ENCODE measurements around the gene POLRMT. TPM values are rescaled to one million over a fixed set of nuclear protein-coding genes. Genes with fewer than 3 reads are reported as not detected.
"Not testable (repeated sequence)": the region's sequence is repeated elsewhere in the genome, so short reads cannot be mapped to it uniquely, and the experiment has no call there.

POLRMT gene
- polyA plus RNA-seq, 6 donors from 2014 or later, result 12.1 to 56.8 (median 34.4) TPM

GRCh38 chr19:623974-624373, 9.4 kb downstream of the POLRMT start:
- Mint-ChIP-seq H3K27ac (peak overlapping the region in 1 of 6 donors; percentile 33), H3K4me1 (peaks cover 0 to 8% (median 5%) of the 10 kb centered on the region in 3 donors), H3K27me3 (no peaks in the 10 kb centered on the region), H3K9me3 (no peaks in the 10 kb centered on the region), H3K4me3 (no peak overlapping the region), H3K36me3 (peaks cover 0 to under 1% of the 10 kb centered on the region in 2 donors)
- DNase-seq, result no peak
- ATAC-seq (ENCODE audit: low read depth in 2 of 2), result no peak

- no peaks in the 10 kb centered on the region for H3K9me3 Mint-ChIP-seq
- peaks cover 0 to 7% of the 10 kb centered on the region in 2 donors for H3K36me3 Mint-ChIP-seq
- no peak overlapping the region for H3K27ac Mint-ChIP-seq
- H3K4me1 Mint-ChIP-seq, result peaks cover 0 to 2% (median 2%) of the 10 kb centered on the region in 3 donors
- DNase-seq (no peak), ATAC-seq (ENCODE audit: low read depth in 2 of 2) (no peak)
- no peaks in the 10 kb centered on the region for H3K27me3 Mint-ChIP-seq
- no peak overlapping the region for H3K4me3 Mint-ChIP-seq
These were observed 10.0 kb downstream of the POLRMT start for GRCh38 chr19:623175-623916.

- Mint-ChIP-seq H3K27me3 (no peaks in the 10 kb centered on the region), H3K4me3 (no peak overlapping the region), H3K9me3 (no peaks in the 10 kb centered on the region), H3K27ac (no peak overlapping the region), H3K4me1 (peaks cover 0 to 2% (median 0%) of the 10 kb centered on the region in 3 donors), H3K36me3 (peaks cover 0 to 8% of the 10 kb centered on the region in 2 donors)
- no peak for DNase-seq
- ATAC-seq (ENCODE audit: low read depth in 2 of 2), result no peak
These were observed 10.7 kb downstream of the POLRMT start for GRCh38 chr19:622666-623065.

GRCh38 chr19:621819-622218, 11.5 kb downstream of the POLRMT start:
- ATAC-seq (ENCODE audit: low read depth in 2 of 2) (no peak), DNase-seq (no peak)
- Mint-ChIP-seq H3K4me3 (no peak overlapping the region), H3K27me3 (no peaks in the 10 kb centered on the region), H3K27ac (no peak overlapping the region), H3K9me3 (no peaks in the 10 kb centered on the region), H3K36me3 (peaks cover 0 to 8% of the 10 kb centered on the region in 2 donors), H3K4me1 (peaks cover 0 to under 1% (median 0%) of the 10 kb centered on the region in 3 donors)

- not testable (repeated sequence) for H3K27ac Mint-ChIP-seq; H3K36me3 Mint-ChIP-seq; H3K9me3 Mint-ChIP-seq; H3K4me3 Mint-ChIP-seq; H3K27me3 Mint-ChIP-seq; DNase-seq; ATAC-seq (ENCODE audit: low read depth in 2 of 2); H3K4me1 Mint-ChIP-seq
These were observed 12.1 kb downstream of the POLRMT start for GRCh38 chr19:621191-621590.

- no peak overlapping the region for H3K4me3 Mint-ChIP-seq
- H3K4me1 Mint-ChIP-seq, result peaks cover 0 to 3% (median 0%) of the 10 kb centered on the region in 3 donors
- H3K27ac Mint-ChIP-seq, result no peak overlapping the region
- H3K9me3 Mint-ChIP-seq, result no peaks in the 10 kb centered on the region
- no peak for DNase-seq
- H3K36me3 Mint-ChIP-seq, result peaks cover 3 to 8% of the 10 kb centered on the region in 2 donors
- peaks cover 0 to 4% (median 0%) of the 10 kb centered on the region in 3 donors for H3K27me3 Mint-ChIP-seq
- no peak for ATAC-seq (ENCODE audit: low read depth in 2 of 2)
These were observed 13.0 kb downstream of the POLRMT start for GRCh38 chr19:620166-620862.

- peaks cover 3 to 8% of the 10 kb centered on the region in 2 donors for H3K36me3 Mint-ChIP-seq
- no peak overlapping the region for H3K4me3 Mint-ChIP-seq
- no peak for ATAC-seq (ENCODE audit: low read depth in 2 of 2)
- H3K9me3 Mint-ChIP-seq, result no peaks in the 10 kb centered on the region
- no peak for DNase-seq
- no peak overlapping the region for H3K27ac Mint-ChIP-seq
- peaks cover 3 to 4% (median 3%) of the 10 kb centered on the region in 3 donors for H3K27me3 Mint-ChIP-seq
- peaks cover 0 to 8% (median 0%) of the 10 kb centered on the region in 3 donors for H3K4me1 Mint-ChIP-seq
These were observed 13.9 kb downstream of the POLRMT start for GRCh38 chr19:619286-620002.

- Mint-ChIP-seq H3K27ac (peak overlapping the region in 1 of 6 donors; percentile 9), H3K9me3 (no peaks in the 10 kb centered on the region), H3K4me1 (peaks cover 0 to 9% (median 0%) of the 10 kb centered on the region in 3 donors), H3K27me3 (peaks cover 4 to 8% (median 6%) of the 10 kb centered on the region in 3 donors), H3K36me3 (peaks cover 3 to 8% of the 10 kb centered on the region in 2 donors), H3K4me3 (no peak overlapping the region)
- DNase-seq (no peak), ATAC-seq (ENCODE audit: low read depth in 2 of 2) (no peak)
These were observed 14.6 kb downstream of the POLRMT start for GRCh38 chr19:618674-619285.

GRCh38 chr19:618247-618619, 15.1 kb downstream of the POLRMT start:
- Mint-ChIP-seq H3K27ac (peak overlapping the region in 2 of 6 donors; percentile 24 to 47), H3K9me3 (no peaks in the 10 kb centered on the region), H3K27me3 (peaks cover 4 to 8% (median 6%) of the 10 kb centered on the region in 3 donors), H3K4me3 (no peak overlapping the region), H3K36me3 (peaks cover 3 to 8% of the 10 kb centered on the region in 2 donors), H3K4me1 (peaks cover 0 to 9% (median 0%) of the 10 kb centered on the region in 3 donors)
- no peak for DNase-seq
- no peak for ATAC-seq (ENCODE audit: low read depth in 2 of 2)

GRCh38 chr19:617551-618246, 15.6 kb downstream of the POLRMT start:
- ATAC-seq (ENCODE audit: low read depth in 2 of 2) (no peak), DNase-seq (no peak)
- peaks cover 3 to 8% of the 10 kb centered on the region in 2 donors for H3K36me3 Mint-ChIP-seq
- peaks cover 0 to 9% (median 0%) of the 10 kb centered on the region in 3 donors for H3K4me1 Mint-ChIP-seq
- peaks cover 4 to 8% (median 6%) of the 10 kb centered on the region in 3 donors for H3K27me3 Mint-ChIP-seq
- H3K9me3 Mint-ChIP-seq, result no peaks in the 10 kb centered on the region
- no peak overlapping the region for H3K4me3 Mint-ChIP-seq
- H3K27ac Mint-ChIP-seq, result peak overlapping the region in 2 of 6 donors; percentile 24 to 47

- Mint-ChIP-seq H3K9me3 (no peaks in the 10 kb centered on the region), H3K27ac (no peak overlapping the region), H3K4me1 (peaks cover 0 to 9% (median 0%) of the 10 kb centered on the region in 3 donors), H3K36me3 (peaks cover 3 to 8% of the 10 kb centered on the region in 2 donors), H3K4me3 (no peak overlapping the region), H3K27me3 (peaks cover 4 to 8% (median 6%) of the 10 kb centered on the region in 3 donors)
- no peak for DNase-seq
- no peak for ATAC-seq (ENCODE audit: low read depth in 2 of 2)
These were observed 16.4 kb downstream of the POLRMT start for GRCh38 chr19:616747-617526.

- H3K27me3 Mint-ChIP-seq, result peaks cover 4 to 8% (median 6%) of the 10 kb centered on the region in 3 donors
- ATAC-seq (ENCODE audit: low read depth in 2 of 2) (peak in 1 of 2 donors; percentile 20), DNase-seq (no peak)
- H3K4me3 Mint-ChIP-seq, result no peak overlapping the region
- H3K9me3 Mint-ChIP-seq, result no peaks in the 10 kb centered on the region
- H3K4me1 Mint-ChIP-seq, result peaks cover 0 to 14% (median 1%) of the 10 kb centered on the region in 3 donors
- no peak overlapping the region for H3K27ac Mint-ChIP-seq
- H3K36me3 Mint-ChIP-seq, result peaks cover 3 to 8% of the 10 kb centered on the region in 2 donors
These were observed 17.2 kb downstream of the POLRMT start for GRCh38 chr19:616062-616700.
